Hepatocyte (in vitro differentiated cells): Measurements from ENCODE around the gene TGIF2. TPM values are rescaled to one million over a fixed set of nuclear protein-coding genes. Genes with fewer than 3 reads are reported as not detected.

ENCODE experiments used
- DNase-seq: peaks from one replicate; pipeline ENCODE4 v3.0.0-alpha.2; 2016; ENCODE audit warnings: low spot score
- H2AFZ ChIP-seq: fragments of 200-600 bp; sonication (generic); 2 replicates; pipeline ENCODE4 v1.6.0; 2016; ENCODE audit warnings: antibody characterized with exemption, mild to moderate bottlenecking
- H3K27ac ChIP-seq: fragments of 200-600 bp; sonication (generic); 2 replicates; pipeline ENCODE4 v1.5.1; 2016; ENCODE audit warnings: mild to moderate bottlenecking
- H3K27me3 ChIP-seq: fragments of 200-600 bp; sonication (generic); 2 replicates; pipeline ENCODE4 v1.6.1; 2016
- H3K36me3 ChIP-seq: fragments of 200-600 bp; sonication (generic); replicated peaks from 2 replicates; pipeline ENCODE4 v1.5.1; 2016; ENCODE audit warnings: low read depth; ENCODE audit not compliant: insufficient read depth
- H3K4me1 ChIP-seq: fragments of 200-600 bp; sonication (generic); 2 replicates; pipeline ENCODE4 v1.5.1; 2016; ENCODE audit warnings: mild to moderate bottlenecking, moderate library complexity; ENCODE audit not compliant: insufficient read depth
- H3K4me2 ChIP-seq: fragments of 200-600 bp; sonication (generic); 2 replicates; pipeline ENCODE4 v1.6.0; 2016
- H3K4me3 ChIP-seq: fragments of 200-600 bp; sonication (generic); 2 replicates; pipeline ENCODE4 v1.5.1; 2016; ENCODE audit warnings: mild to moderate bottlenecking
- H3K79me2 ChIP-seq: fragments of 200-600 bp; sonication (generic); 2 replicates; pipeline ENCODE4 v1.6.0; 2017; ENCODE audit warnings: mild to moderate bottlenecking
- H3K9me2 ChIP-seq: fragments of 200-600 bp; sonication (generic); replicated peaks from 2 replicates; pipeline ENCODE4 v1.6.0; 2017; ENCODE audit warnings: mild to moderate bottlenecking; ENCODE audit not compliant: insufficient read depth
- H3K9me3 ChIP-seq: fragments of 200-600 bp; sonication (generic); 2 replicates; pipeline ENCODE4 v1.5.1; 2016; ENCODE audit warnings: low read depth, mild to moderate bottlenecking
- H4K20me1 ChIP-seq: fragments of 200-600 bp; sonication (generic); 2 replicates; pipeline ENCODE4 v1.6.0; 2016; ENCODE audit warnings: mild to moderate bottlenecking; ENCODE audit not compliant: insufficient read depth, poor library complexity, severe bottlenecking
- EZH2 ChIP-seq: fragments of 200-600 bp; sonication (generic); IDR thresholded peaks from 2 replicates; pipeline ENCODE4 v1.6.1; 2016; ENCODE audit warnings: antibody characterized with exemption, mild to moderate bottlenecking, borderline replicate concordance
- EZH2phosphoT487 ChIP-seq: fragments of 200-600 bp; sonication (generic); IDR thresholded peaks from one replicate; pipeline ENCODE4 v1.6.1; 2018; ENCODE audit warnings: antibody characterized with exemption, mild to moderate bottlenecking, low read depth, moderate library complexity; ENCODE audit not compliant: unreplicated experiment, severe bottlenecking
- WGBS: methylation state at CpG from one replicate; pipeline ENCODE4 v1.1.6; 2016; ENCODE audit warnings: low lambda C conversion rate; ENCODE audit errors: missing lambda C conversion rate; 5-methylcytosine and 5-hydroxymethylcytosine counted together
- polyA plus RNA-seq: library from polyadenylated mRNA; unstranded; fragments of >200 nt; fragmentation: Nextera tagmentation; extraction: Ambion mirVana; gene quantifications from 2 replicates; pipeline ENCODE4 v1.2.1, GENCODE V29; 2016
- total RNA-seq: library from RNA; depleted of rRNA; stranded (reverse); fragments of >200 nt; gene quantifications from 2 replicates; pipeline ENCODE4 v1.2.3, GENCODE V29; 2014
- TF ChIP-seq, protein P1 (sequence below): fragments of 200-600 bp; sonication (generic); IDR thresholded peaks from 2 replicates; pipeline ENCODE4 v1.5.1; 2016; ENCODE audit warnings: antibody characterized with exemption, mild to moderate bottlenecking; ENCODE audit not compliant: poor library complexity

The TGIF2 gene
- total and polyA plus RNA-seq, 2 experiments from 2014 or later, result 30.6 to 38.5 TPM

DNA sequence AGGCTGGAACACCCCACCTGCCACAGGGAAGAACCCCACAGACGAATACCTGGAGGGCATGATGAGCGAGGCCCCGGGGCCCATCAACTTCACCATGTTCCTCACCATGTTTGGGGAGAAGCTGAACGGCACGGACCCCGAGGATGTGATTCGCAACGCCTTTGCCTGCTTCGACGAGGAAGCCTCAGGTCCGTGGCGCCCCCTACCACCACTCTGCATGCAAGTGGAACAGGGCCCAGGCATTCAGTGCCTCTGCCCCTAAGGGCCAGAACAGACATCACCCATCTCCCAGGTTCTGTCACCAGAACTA lies 25.4 kb upstream of the TGIF2 start:
- H3K79me2 ChIP-seq, result peaks cover 7% of the 10 kb centered on the region
- no peak for TF ChIP-seq EZH2
- TF ChIP-seq, protein P1, sequence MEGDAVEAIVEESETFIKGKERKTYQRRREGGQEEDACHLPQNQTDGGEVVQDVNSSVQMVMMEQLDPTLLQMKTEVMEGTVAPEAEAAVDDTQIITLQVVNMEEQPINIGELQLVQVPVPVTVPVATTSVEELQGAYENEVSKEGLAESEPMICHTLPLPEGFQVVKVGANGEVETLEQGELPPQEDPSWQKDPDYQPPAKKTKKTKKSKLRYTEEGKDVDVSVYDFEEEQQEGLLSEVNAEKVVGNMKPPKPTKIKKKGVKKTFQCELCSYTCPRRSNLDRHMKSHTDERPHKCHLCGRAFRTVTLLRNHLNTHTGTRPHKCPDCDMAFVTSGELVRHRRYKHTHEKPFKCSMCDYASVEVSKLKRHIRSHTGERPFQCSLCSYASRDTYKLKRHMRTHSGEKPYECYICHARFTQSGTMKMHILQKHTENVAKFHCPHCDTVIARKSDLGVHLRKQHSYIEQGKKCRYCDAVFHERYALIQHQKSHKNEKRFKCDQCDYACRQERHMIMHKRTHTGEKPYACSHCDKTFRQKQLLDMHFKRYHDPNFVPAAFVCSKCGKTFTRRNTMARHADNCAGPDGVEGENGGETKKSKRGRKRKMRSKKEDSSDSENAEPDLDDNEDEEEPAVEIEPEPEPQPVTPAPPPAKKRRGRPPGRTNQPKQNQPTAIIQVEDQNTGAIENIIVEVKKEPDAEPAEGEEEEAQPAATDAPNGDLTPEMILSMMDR, result peak; percentile 9
- 85% methylated on average over 10 of the region's 12 CpGs for WGBS
- H2AFZ ChIP-seq, result no peak overlapping the region
- no peak for DNase-seq
- no peak overlapping the region for H3K27ac ChIP-seq
- H3K4me2 ChIP-seq, result no peak overlapping the region
- no peak overlapping the region for H3K4me3 ChIP-seq
- no peaks in the 10 kb centered on the region for H4K20me1 ChIP-seq
- H3K9me3 ChIP-seq, result no peaks in the 10 kb centered on the region
- no peaks in the 10 kb centered on the region for H3K36me3 ChIP-seq
- H3K9me2 ChIP-seq, result no peaks in the 10 kb centered on the region
- peaks cover 8% of the 10 kb centered on the region for H3K4me1 ChIP-seq
- H3K27me3 ChIP-seq, result no peaks in the 10 kb centered on the region

DNA sequence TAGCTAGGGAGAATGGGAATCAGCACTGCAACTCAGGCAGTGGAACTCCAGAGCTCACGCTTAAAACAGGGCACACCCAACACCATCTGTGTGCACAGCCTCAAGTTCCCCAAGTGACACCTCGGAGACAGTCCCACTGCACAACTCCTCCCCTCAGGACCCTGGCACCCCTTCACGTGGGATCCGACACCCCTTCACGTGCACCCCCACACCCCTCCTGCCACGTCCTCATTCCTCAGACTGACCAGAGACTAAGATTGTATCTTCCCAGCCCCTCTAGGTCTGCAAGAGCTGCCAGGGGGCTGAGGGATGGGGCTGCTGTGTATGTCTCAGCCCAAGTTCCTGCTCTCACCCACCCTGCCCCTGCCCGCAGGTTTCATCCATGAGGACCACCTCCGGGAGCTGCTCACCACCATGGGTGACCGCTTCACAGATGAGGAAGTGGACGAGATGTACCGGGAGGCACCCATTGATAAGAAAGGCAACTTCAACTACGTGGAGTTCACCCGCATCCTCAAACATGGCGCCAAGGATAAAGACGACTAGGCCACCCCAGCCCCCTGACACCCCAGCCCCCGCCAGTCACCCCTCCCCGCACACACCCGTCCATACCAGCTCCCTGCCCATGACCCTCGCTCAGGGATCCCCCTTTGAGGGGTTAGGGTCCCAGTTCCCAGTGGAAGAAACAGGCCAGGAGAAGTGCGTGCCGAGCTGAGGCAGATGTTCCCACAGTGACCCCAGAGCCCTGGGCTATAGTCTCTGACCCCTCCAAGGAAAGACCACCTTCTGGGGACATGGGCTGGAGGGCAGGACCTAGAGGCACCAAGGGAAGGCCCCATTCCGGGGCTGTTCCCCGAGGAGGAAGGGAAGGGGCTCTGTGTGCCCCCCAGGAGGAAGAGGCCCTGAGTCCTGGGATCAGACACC lies 24.4 kb upstream of the TGIF2 start:
- no peak overlapping the region for H3K4me2 ChIP-seq
- no peak for DNase-seq
- WGBS, result 94% methylated on average over 20 of the region's 23 CpGs
- H3K4me3 ChIP-seq, result no peak overlapping the region
- no peaks in the 10 kb centered on the region for H3K36me3 ChIP-seq
- no peak overlapping the region for H2AFZ ChIP-seq
- H3K27ac ChIP-seq, result no peak overlapping the region
- no peaks in the 10 kb centered on the region for H3K27me3 ChIP-seq
- no peaks in the 10 kb centered on the region for H4K20me1 ChIP-seq
- H3K9me2 ChIP-seq, result no peaks in the 10 kb centered on the region
- H3K9me3 ChIP-seq, result no peaks in the 10 kb centered on the region
- H3K4me1 ChIP-seq, result peaks cover under 1% of the 10 kb centered on the region
- peaks cover 3% of the 10 kb centered on the region for H3K79me2 ChIP-seq
- TF ChIP-seq EZH2phosphoT487, result no peak
- TF ChIP-seq, protein P1, result no peak
- no peak for TF ChIP-seq EZH2

DNA sequence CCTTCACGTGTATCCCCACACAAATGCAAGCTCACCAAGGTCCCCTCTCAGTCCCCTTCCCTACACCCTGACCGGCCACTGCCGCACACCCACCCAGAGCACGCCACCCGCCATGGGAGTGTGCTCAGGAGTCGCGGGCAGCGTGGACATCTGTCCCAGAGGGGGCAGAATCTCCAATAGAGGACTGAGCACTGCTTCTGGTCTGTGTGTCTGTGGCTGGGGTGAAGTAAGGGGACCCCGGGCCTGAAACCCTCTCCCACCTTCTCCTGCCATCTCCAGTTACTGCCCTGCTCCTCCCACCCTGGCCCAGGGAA lies 23.8 kb upstream of the TGIF2 start:
- no peak overlapping the region for H3K27ac ChIP-seq
- H3K9me2 ChIP-seq, result no peaks in the 10 kb centered on the region
- H3K4me1 ChIP-seq, result no peaks in the 10 kb centered on the region
- TF ChIP-seq EZH2, result no peak
- TF ChIP-seq, protein P1, result no peak
- H3K4me2 ChIP-seq, result no peak overlapping the region
- H3K79me2 ChIP-seq, result peaks cover 1% of the 10 kb centered on the region
- WGBS, result 95% methylated on average over 9 of the region's 9 CpGs
- no peaks in the 10 kb centered on the region for H3K27me3 ChIP-seq
- no peak for DNase-seq
- H4K20me1 ChIP-seq, result no peaks in the 10 kb centered on the region
- no peak overlapping the region for H3K4me3 ChIP-seq
- H2AFZ ChIP-seq, result no peak overlapping the region
- H3K9me3 ChIP-seq, result no peaks in the 10 kb centered on the region
- no peaks in the 10 kb centered on the region for H3K36me3 ChIP-seq
